Keratinocyte (primary cell): ENCODE data around the gene TPM3. TPM values are rescaled to one million over a fixed set of nuclear protein-coding genes. Genes with fewer than 3 reads are reported as not detected.

Experiments used
- DNase-seq: peaks from one replicate; pipeline ENCODE4 v3.0.0-alpha.2; 2011; ENCODE audit warnings: low read depth, missing footprints, low spot score
- FAIRE-seq: peaks from 2 replicates; lab custom pipeline; 2011; peaks lifted over from hg19 to GRCh38; lab: Jason Lieb, UNC
- H2AFZ ChIP-seq: 2 replicates; pipeline ENCODE4 v1.6.0; 2012; ENCODE audit warnings: low read length, control low read depth, inconsistent platforms; ENCODE audit not compliant: control insufficient read depth
- H3K27ac ChIP-seq: 2 replicates; pipeline ENCODE4 v1.5.1; 2011; ENCODE audit warnings: low read length; ENCODE audit not compliant: control insufficient read depth, insufficient read depth
- H3K27me3 ChIP-seq: 3 replicates; pipeline ENCODE4 v1.6.0; 2011; ENCODE audit warnings: low read length; ENCODE audit not compliant: control insufficient read depth, insufficient read depth; ENCODE audit errors: extremely low read depth
- H3K36me3 ChIP-seq, 2 experiments: 2 replicates in 1 of 2; 3 replicates in 1 of 2; pipeline ENCODE4 v1.5.1; 2011; ENCODE audit warnings: low read length in 2 of 2, mild to moderate bottlenecking in 1 of 2; ENCODE audit not compliant: control insufficient read depth in 2 of 2, insufficient read depth in 2 of 2; ENCODE audit errors: extremely low read depth in 1 of 2
- H3K4me1 ChIP-seq: 3 replicates; pipeline ENCODE4 v1.5.1; 2011; ENCODE audit warnings: low read length; ENCODE audit not compliant: control insufficient read depth, insufficient read depth; ENCODE audit errors: extremely low read depth
- H3K4me2 ChIP-seq: 3 replicates; pipeline ENCODE4 v1.6.0; 2011; ENCODE audit warnings: low read depth, low read length; ENCODE audit not compliant: control insufficient read depth, insufficient read depth; ENCODE audit errors: extremely low read depth
- H3K4me3 ChIP-seq, 3 experiments: fragments of 200-600 bp in 1 of 3; sonication (generic) in 1 of 3; 2 replicates in 2 of 3; 3 replicates in 1 of 3; pipeline ENCODE4 v1.5.1; 2011 to 2016; ENCODE audit warnings: low read length in 3 of 3, mild to moderate bottlenecking in 3 of 3, control low read depth in 2 of 3, inconsistent platforms in 1 of 3, low read depth in 1 of 3, mixed read lengths in 1 of 3, mixed run types in 1 of 3, moderate library complexity in 1 of 3; ENCODE audit not compliant: control insufficient read depth in 2 of 3, insufficient read depth in 2 of 3; ENCODE audit errors: extremely low read depth in 1 of 3
- H3K79me2 ChIP-seq: 2 replicates; pipeline ENCODE4 v1.6.0; 2012; ENCODE audit warnings: low read length; ENCODE audit not compliant: control insufficient read depth, insufficient read depth
- H3K9ac ChIP-seq: 3 replicates; pipeline ENCODE4 v1.6.0; 2011; ENCODE audit warnings: low read length; ENCODE audit not compliant: control insufficient read depth, insufficient read depth; ENCODE audit errors: extremely low read depth
- H3K9me1 ChIP-seq: 3 replicates; pipeline ENCODE4 v1.6.0; 2011; ENCODE audit warnings: low read length; ENCODE audit not compliant: control insufficient read depth, insufficient read depth; ENCODE audit errors: extremely low read depth
- H3K9me3 ChIP-seq: 2 replicates; pipeline ENCODE4 v1.5.1; 2012; ENCODE audit warnings: low read depth, low read length; ENCODE audit not compliant: control insufficient read depth
- H4K20me1 ChIP-seq: 3 replicates; pipeline ENCODE4 v1.6.0; 2011; ENCODE audit warnings: low read length; ENCODE audit not compliant: control insufficient read depth, insufficient read depth; ENCODE audit errors: extremely low read depth
- CTCF ChIP-seq, 3 experiments: IDR thresholded peaks in 1 of 3; conservative IDR thresholded peaks in 1 of 3; optimal IDR thresholded peaks in 1 of 3; 2 replicates in 2 of 3; 3 replicates in 1 of 3; pipeline versions ENCODE3 to v1.5.1; 2011; ENCODE audit warnings: low read length in 3 of 3, mild to moderate bottlenecking in 3 of 3, moderate library complexity in 2 of 3, control low read depth in 1 of 3, inconsistent platforms in 1 of 3; ENCODE audit not compliant: insufficient read depth in 2 of 3; ENCODE audit errors: extremely low read depth in 1 of 3
- EZH2 ChIP-seq: IDR thresholded peaks from one replicate; pipeline ENCODE4 v1.6.1; 2012; ENCODE audit warnings: inconsistent platforms, mild to moderate bottlenecking, low read length, moderate library complexity
- dilution Hi-C: fragments of 300-500 bp; cut with MboI; formaldehyde crosslinking; loops from one replicate; pipeline ENCODE4 v1.7.0; 2020; ENCODE audit warnings: low sequenced_read_pairs; ENCODE audit not compliant: extremely low pct_ligation_motif_present
- polyA plus RNA-seq, 5 experiments: library from polyadenylated mRNA; depleted of rRNA in 3 of 5; stranded (reverse) in 3 of 5; stranded (forward) in 1 of 5; unstranded in 1 of 5; fragments of >200 nt; gene quantifications; 1 replicate in 1 of 5; 2 replicates in 3 of 5; 3 replicates in 1 of 5; pipeline versions ENCODE4 v1.2.1 to v1.2.3, GENCODE V29; 2011 to 2012; ENCODE audit warnings: missing spikeins in 2 of 5, low read depth in 1 of 5, low replicate concordance in 1 of 5

TPM3 gene
- polyA plus RNA-seq, 1 donor (not counting 4 experiments of a cell fraction or from before 2014, with no cell fraction given), result 585 TPM

GRCh38 chr1:154137888-154138287, 54.0 kb downstream of the TPM3 start:
- Histone ChIP-seq H3K9ac (no peak overlapping the region), H3K79me2 (no peaks in the 10 kb centered on the region), H3K4me3 (no peak overlapping the region), H3K4me1 (no peaks in the 10 kb centered on the region), H3K27ac (no peak overlapping the region), H3K27me3 (no peaks in the 10 kb centered on the region), H3K9me1 (no peaks in the 10 kb centered on the region), H3K9me3 (no peaks in the 10 kb centered on the region), H3K4me2 (no peak overlapping the region), H2AFZ (no peak overlapping the region), H3K36me3 (no peaks in the 10 kb centered on the region), H4K20me1 (no peaks in the 10 kb centered on the region)
- dilution Hi-C loops, result no loop called here
- TF ChIP-seq CTCF (optimal IDR thresholded peaks at IDR 0.05 in 1 of 3, IDR thresholded peaks at IDR 0.05 in 1 of 3, conservative IDR thresholded peaks at IDR 0.05 in 1 of 3; ENCODE audit: extremely low read depth in 1 of 3, insufficient read depth in 2 of 3, low read length in 3 of 3) (no peak), EZH2 (no peak)
- no peak for FAIRE-seq
- no peak for DNase-seq

GRCh38 chr1:154133256-154133655, 58.6 kb downstream of the TPM3 start:
- dilution Hi-C loops, result no loop called here
- H3K9me1 ChIP-seq, result no peaks in the 10 kb centered on the region
- no peak overlapping the region for H3K9ac ChIP-seq
- H3K4me1 ChIP-seq, result no peaks in the 10 kb centered on the region
- H2AFZ ChIP-seq, result no peak overlapping the region
- H3K36me3 ChIP-seq, result no peaks in the 10 kb centered on the region
- H3K27ac ChIP-seq, result no peak overlapping the region
- H3K9me3 ChIP-seq, result no peaks in the 10 kb centered on the region
- no peak for FAIRE-seq
- TF ChIP-seq CTCF (optimal IDR thresholded peaks at IDR 0.05 in 1 of 3, IDR thresholded peaks at IDR 0.05 in 1 of 3, conservative IDR thresholded peaks at IDR 0.05 in 1 of 3; ENCODE audit: extremely low read depth in 1 of 3, insufficient read depth in 2 of 3, low read length in 3 of 3) (no peak), EZH2 (no peak)
- no peak overlapping the region for H3K4me2 ChIP-seq
- H4K20me1 ChIP-seq, result no peaks in the 10 kb centered on the region
- no peak overlapping the region for H3K4me3 ChIP-seq
- no peaks in the 10 kb centered on the region for H3K27me3 ChIP-seq
- DNase-seq, result no peak
- no peaks in the 10 kb centered on the region for H3K79me2 ChIP-seq
